ENCODE results near the gene CREG1. TPM values are rescaled to one million over a fixed set of nuclear protein-coding genes. Genes with fewer than 3 reads are reported as not detected.
A peak's percentile ranks its signal among the peaks of the same experiment; 100 is the strongest.

CREG1 gene
- total RNA-seq, 2 experiments from 2014 or later, result 9.7 to 10.0 TPM

- Mint-ChIP-seq H3K4me3 (no peak overlapping the region), H3K27me3 (no peaks in the 10 kb centered on the region), H3K36me3 (ENCODE audit: low read depth) (peaks cover 5% of the 10 kb centered on the region), H3K27ac (no peak overlapping the region), H3K9me3 (no peaks in the 10 kb centered on the region), H3K4me1 (ENCODE audit: low read depth) (peaks cover 31% of the 10 kb centered on the region)
- no peak for ATAC-seq
- intact Hi-C loops (cut with micrococcal nuclease), result no loop called here
- ChIA-PET CTCF (interaction anchor here (1.0 to 7.6 kb wide), 4 partner anchors 13 to 145 kb away, joined by 5 to 94 read pairs (median 22); no protein-coding TSS in a partner anchor), POLR2A (no interaction called here)
- DNase-seq, result no peak
- no peak for TF ChIP-seq CTCF (IDR thresholded peaks at IDR 0.05)
Observed at GRCh38 chr1:167543199-167543990, 10.2 kb downstream of the CREG1 start.

- ATAC-seq (peak; percentile 32), DNase-seq (no peak)
- ChIA-PET POLR2A (no interaction called here), CTCF (interaction anchor here (0.7 to 7.6 kb wide), 16 partner anchors 9 to 475 kb away, joined by 3 to 94 read pairs (median 6); partner anchors contain the start of gene CREG1)
- Mint-ChIP-seq H3K27ac (peak overlapping the region; percentile 2), H3K4me3 (no peak overlapping the region), H3K27me3 (no peaks in the 10 kb centered on the region), H3K4me1 (ENCODE audit: low read depth) (peaks cover 28% of the 10 kb centered on the region), H3K36me3 (ENCODE audit: low read depth) (peaks cover 5% of the 10 kb centered on the region), H3K9me3 (no peaks in the 10 kb centered on the region)
- intact Hi-C loops (cut with micrococcal nuclease), result no loop called here
- TF ChIP-seq CTCF (IDR thresholded peaks at IDR 0.05), result no peak
Observed at GRCh38 chr1:167542109-167543032, 11.2 kb downstream of the CREG1 start.

GRCh38 chr1:167541610-167542009 lies 12.0 kb downstream of the CREG1 start:
- Mint-ChIP-seq H3K27me3 (no peaks in the 10 kb centered on the region), H3K4me1 (ENCODE audit: low read depth) (peaks cover 28% of the 10 kb centered on the region), H3K27ac (no peak overlapping the region), H3K36me3 (ENCODE audit: low read depth) (no peaks in the 10 kb centered on the region), H3K9me3 (no peaks in the 10 kb centered on the region), H3K4me3 (no peak overlapping the region)
- intact Hi-C loops (cut with micrococcal nuclease), result loop anchor here (2.0 kb wide), 1 partner anchor 141 kb away; no protein-coding TSS in a partner anchor
- ATAC-seq, result peak; percentile 25
- CTCF ChIA-PET, result interaction anchor here (0.7 to 7.6 kb wide), 27 partner anchors 10 to 474 kb away, joined by 3 to 94 read pairs (median 7); partner anchors contain the start of gene CREG1
- POLR2A ChIA-PET, result no interaction called here
- DNase-seq, result no peak
- TF ChIP-seq CTCF (IDR thresholded peaks at IDR 0.05), result no peak

- POLR2A ChIA-PET, result interaction anchor here (1.2 to 1.6 kb wide), 2 partner anchors 12 to 85 kb away, joined by 3 read pairs; no protein-coding TSS in a partner anchor
- peaks cover 28% of the 10 kb centered on the region for H3K4me1 Mint-ChIP-seq (ENCODE audit: low read depth)
Observed at GRCh38 chr1:167541003-167541402, 12.6 kb downstream of the CREG1 start.

More at GRCh38 chr1:167541003-167541402, 12.6 kb downstream of the CREG1 start:
- Mint-ChIP-seq H3K27ac (no peak overlapping the region), H3K9me3 (no peaks in the 10 kb centered on the region), H3K27me3 (no peaks in the 10 kb centered on the region), H3K36me3 (ENCODE audit: low read depth) (no peaks in the 10 kb centered on the region), H3K4me3 (no peak overlapping the region)
- no peak for ATAC-seq
- TF ChIP-seq CTCF (IDR thresholded peaks at IDR 0.05), result no peak
- CTCF ChIA-PET, result interaction anchor here (0.6 to 7.6 kb wide), 58 partner anchors 10 to 631 kb away, joined by 3 to 94 read pairs (median 5); partner anchors contain the start of genes CD247, CREG1 and POU2F1
- intact Hi-C loops (cut with micrococcal nuclease), result loop anchor here (2.0 kb wide), 1 partner anchor 140 kb away; no protein-coding TSS in a partner anchor
- DNase-seq, result no peak
